Esophagus muscularis mucosa (tissue), 4 donors: ENCODE measurements around the gene CAMK2G. TPM values are rescaled to one million over a fixed set of nuclear protein-coding genes. Genes with fewer than 3 reads are reported as not detected.

ENCODE experiments used
- DNase-seq: peaks from one replicate; pipeline ENCODE4 v3.0.0-alpha.2; 2017; ENCODE audit errors: extremely low spot score
- H3K27ac ChIP-seq, 4 donors: fragments of 200-600 bp; sonication (generic); replicated peaks in 1 of 4; 1 replicate in 3 of 4; 2 replicates in 1 of 4; pipeline ENCODE4 v1.5.1; 2016 to 2019; ENCODE audit warnings: mild to moderate bottlenecking in 1 of 4
- H3K27me3 ChIP-seq, 4 donors: fragments of 200-600 bp; sonication (generic); one replicate each; pipeline versions ENCODE4 v1.5.1 to v1.6.0; 2016 to 2019
- H3K36me3 ChIP-seq, 4 donors: fragments of 200-600 bp; sonication (generic); one replicate each; pipeline ENCODE4 v1.5.1; 2016 to 2019
- H3K4me1 ChIP-seq, 4 donors: fragments of 200-600 bp; sonication (generic); one replicate each; pipeline ENCODE4 v1.5.1; 2016 to 2019
- H3K4me3 ChIP-seq, 4 donors: fragments of 200-600 bp; sonication (generic); 1 replicate in 2 of 4; 2 replicates in 2 of 4; pipeline ENCODE4 v1.5.1; 2016 to 2019; ENCODE audit warnings: mild to moderate bottlenecking in 4 of 4, moderate library complexity in 1 of 4
- H3K9me3 ChIP-seq, 4 donors: fragments of 200-600 bp; sonication (generic); 1 replicate in 3 of 4; 2 replicates in 1 of 4; pipeline ENCODE4 v1.5.1; 2016 to 2019
- CTCF ChIP-seq, 3 experiments: fragments of 200-600 bp in 2 of 3; fragments of 450-650 bp in 1 of 3; sonication (generic) in 2 of 3; IDR thresholded peaks; one replicate each; pipeline ENCODE4 v1.5.1; 2017 to 2019; ENCODE audit warnings: antibody characterized with exemption in 3 of 3, mild to moderate bottlenecking in 2 of 3, moderate library complexity in 1 of 3
- EP300 ChIP-seq: sonication (generic); formaldehyde crosslinking; IDR thresholded peaks from one replicate; pipeline ENCODE4 v1.6.1; 2017; ENCODE audit warnings: antibody characterized with exemption
- POLR2A ChIP-seq: fragments of 450-650 bp; IDR thresholded peaks from one replicate; pipeline ENCODE4 v1.6.1; 2017; ENCODE audit warnings: antibody characterized with exemption, moderate library complexity, mild to moderate bottlenecking, low read depth
- POLR2AphosphoS5 ChIP-seq, 2 donors: sonication (generic); formaldehyde crosslinking; IDR thresholded peaks; one replicate each; pipeline ENCODE4 v1.6.1; 2017; ENCODE audit warnings: antibody characterized with exemption in 2 of 2
- WGBS: methylation state at CpG from one replicate; pipeline ENCODE4 v1.1.5; 2018; 5-methylcytosine and 5-hydroxymethylcytosine counted together
- intact Hi-C: fragments of 100-400 bp; cut with DNase I; formaldehyde crosslinking; loops from one replicate; pipeline ENCODE4 v1.15.1; 2023
- total RNA-seq, 4 donors: library from RNA; depleted of rRNA; stranded (reverse); fragments of >200 nt; gene quantifications; one replicate each; pipeline versions ENCODE4 v1.1.0 to v1.2.1, GENCODE V29; 2016

The CAMK2G gene
- total RNA-seq, 4 donors from 2014 or later: 96.4 to 201 (median 159) TPM

GRCh38 chr10:73873142-73873837 is 1.1 kb downstream of the CAMK2G start:
- intact Hi-C loops: loop anchor here (1.0 kb wide), 1 partner anchor 23 kb away; no protein-coding TSS in a partner anchor
- TF ChIP-seq POLR2A (no peak), CTCF (IDR thresholded peaks at IDR 0.05) (no peak), EP300 (no peak), POLR2AphosphoS5 (IDR thresholded peaks at IDR 0.05) (no peak)
- peak overlapping the region; percentile 88 to 99 (median 96) for H3K4me3 ChIP-seq
- H3K27me3 ChIP-seq: no peaks in the 10 kb centered on the region
- WGBS: 13% methylated on average over 19 of the region's 33 CpGs
- no peaks in the 10 kb centered on the region for H3K9me3 ChIP-seq
- H3K27ac ChIP-seq: peak overlapping the region; percentile 82 to 93 (median 85)
- H3K4me1 ChIP-seq: peaks cover 24 to 73% (median 71%) of the 10 kb centered on the region in 4 donors
- peaks cover 0 to 27% (median 22%) of the 10 kb centered on the region in 4 donors for H3K36me3 ChIP-seq
- no peak for DNase-seq

GRCh38 chr10:73872190-73872710 is 2.1 kb downstream of the CAMK2G start:
- 25% methylated on average over 5 of the region's 5 CpGs for WGBS
- Histone ChIP-seq H3K4me3 (peak overlapping the region; percentile 88 to 99 (median 96)), H3K27me3 (no peaks in the 10 kb centered on the region), H3K36me3 (peaks cover 0 to 27% (median 22%) of the 10 kb centered on the region in 4 donors), H3K9me3 (no peaks in the 10 kb centered on the region), H3K27ac (peak overlapping the region; percentile 82 to 93 (median 85)), H3K4me1 (peaks cover 35 to 84% (median 76%) of the 10 kb centered on the region in 4 donors)
- TF ChIP-seq POLR2A (no peak), EP300 (no peak), POLR2AphosphoS5 (IDR thresholded peaks at IDR 0.05) (peak in 1 of 2 donors; percentile 9), CTCF (IDR thresholded peaks at IDR 0.05) (peak; percentile 55 to 81 (median 61))
- intact Hi-C loops: no loop called here
- no peak for DNase-seq

GRCh38 chr10:73871295-73872189 is 2.8 kb downstream of the CAMK2G start:
- intact Hi-C loops: no loop called here
- WGBS: 57% methylated on average over 8 of the region's 8 CpGs
- Histone ChIP-seq H3K27ac (peak overlapping the region; percentile 82 to 93 (median 85)), H3K9me3 (no peaks in the 10 kb centered on the region), H3K4me3 (peak overlapping the region in 3 of 4 donors; percentile 88 to 99 (median 95)), H3K27me3 (no peaks in the 10 kb centered on the region), H3K4me1 (peaks cover 42 to 87% (median 82%) of the 10 kb centered on the region in 4 donors), H3K36me3 (peaks cover 0 to 27% (median 22%) of the 10 kb centered on the region in 4 donors)
- DNase-seq: no peak
- TF ChIP-seq CTCF (IDR thresholded peaks at IDR 0.05) (no peak), EP300 (no peak), POLR2AphosphoS5 (IDR thresholded peaks at IDR 0.05) (peak in 1 of 2 donors; percentile 9), POLR2A (no peak)

GRCh38 chr10:73868655-73869195 is 5.6 kb downstream of the CAMK2G start:
- intact Hi-C loops: no loop called here
- peak overlapping the region; percentile 82 to 93 (median 85) for H3K27ac ChIP-seq
- TF ChIP-seq EP300 (no peak), POLR2AphosphoS5 (IDR thresholded peaks at IDR 0.05) (no peak), POLR2A (no peak), CTCF (IDR thresholded peaks at IDR 0.05) (no peak)
- peaks cover 56 to 98% (median 97%) of the 10 kb centered on the region in 4 donors for H3K4me1 ChIP-seq
- peaks cover 0 to 37% (median 25%) of the 10 kb centered on the region in 4 donors for H3K36me3 ChIP-seq
- H3K27me3 ChIP-seq: no peaks in the 10 kb centered on the region
- WGBS: 85% methylated on average over 4 of the region's 5 CpGs
- DNase-seq: no peak
- no peak overlapping the region for H3K4me3 ChIP-seq
- H3K9me3 ChIP-seq: no peaks in the 10 kb centered on the region
